Chondrocyte (in vitro differentiated cells): ENCODE data around the gene CBX5. TPM values are rescaled to one million over a fixed set of nuclear protein-coding genes. Genes with fewer than 3 reads are reported as not detected.

Source experiments
- DNase-seq: peaks from one replicate; pipeline ENCODE4 v3.0.0; 2021; ENCODE audit warnings: mixed read lengths, low spot score
- H3K27ac Mint-ChIP-seq: one replicate; pipeline ENCODE4 v1.8.0; 2021; ENCODE audit warnings: mild to moderate bottlenecking, moderate library complexity, mixed read lengths; ENCODE audit not compliant: unreplicated experiment
- H3K27me3 Mint-ChIP-seq: 2 replicates; pipeline ENCODE4 v1.8.0; 2021; ENCODE audit warnings: low read depth, mixed read lengths
- H3K36me3 Mint-ChIP-seq: 2 replicates; pipeline ENCODE4 v1.8.0; 2021; ENCODE audit warnings: low read depth, mixed read lengths
- H3K4me1 Mint-ChIP-seq: 2 replicates; pipeline ENCODE4 v1.8.0; 2021; ENCODE audit warnings: low read depth, mild to moderate bottlenecking, mixed read lengths
- H3K4me3 Mint-ChIP-seq: one replicate; pipeline ENCODE4 v1.8.0; 2021; ENCODE audit warnings: mild to moderate bottlenecking, moderate library complexity, mixed read lengths; ENCODE audit not compliant: unreplicated experiment
- H3K9me3 Mint-ChIP-seq: 2 replicates; pipeline ENCODE4 v1.8.0; 2021; ENCODE audit warnings: low read depth, mixed read lengths
- CTCF ChIP-seq: fragments of 200-600 bp; sonication (generic); IDR thresholded peaks from 2 replicates; pipeline ENCODE4 v1.5.0; 2021; ENCODE audit warnings: antibody characterized with exemption, mild to moderate bottlenecking, moderate library complexity
- total RNA-seq: library from RNA; stranded (reverse); gene quantifications from 3 replicates; pipeline ENCODE4 v1.2.1, GENCODE V29; 2021

The CBX5 gene
- total RNA-seq, 1 donor from 2014 or later = 79.4 TPM

- Mint-ChIP-seq H3K9me3 (no peaks in the 10 kb centered on the region), H3K4me3 (peak overlapping the region; percentile 13), H3K27ac (peak overlapping the region; percentile 95), H3K36me3 (peaks cover 6% of the 10 kb centered on the region), H3K27me3 (no peaks in the 10 kb centered on the region), H3K4me1 (peaks cover 63% of the 10 kb centered on the region)
- no peak for TF ChIP-seq CTCF
- DNase-seq = no peak
Measured at GRCh38 chr12:54258201-54258681, 21.7 kb downstream of the CBX5 start.

- peak overlapping the region; percentile 13 for H3K4me3 Mint-ChIP-seq
- peaks cover 6% of the 10 kb centered on the region for H3K36me3 Mint-ChIP-seq
- H3K4me1 Mint-ChIP-seq = peaks cover 54% of the 10 kb centered on the region
- H3K27ac Mint-ChIP-seq = peak overlapping the region; percentile 95
- no peaks in the 10 kb centered on the region for H3K9me3 Mint-ChIP-seq
- no peak for TF ChIP-seq CTCF
- DNase-seq = no peak
- no peaks in the 10 kb centered on the region for H3K27me3 Mint-ChIP-seq
Measured at GRCh38 chr12:54257332-54257731, 22.6 kb downstream of the CBX5 start.

- Mint-ChIP-seq H3K27me3 (no peaks in the 10 kb centered on the region), H3K9me3 (no peaks in the 10 kb centered on the region), H3K4me3 (no peak overlapping the region), H3K4me1 (peaks cover 19% of the 10 kb centered on the region), H3K27ac (no peak overlapping the region), H3K36me3 (peaks cover 11% of the 10 kb centered on the region)
- DNase-seq = no peak
- no peak for TF ChIP-seq CTCF
Measured at GRCh38 chr12:54253240-54253639, 26.7 kb downstream of the CBX5 start.

- no peaks in the 10 kb centered on the region for H3K9me3 Mint-ChIP-seq
- DNase-seq = no peak
- no peak overlapping the region for H3K4me3 Mint-ChIP-seq
- peaks cover 14% of the 10 kb centered on the region for H3K36me3 Mint-ChIP-seq
- TF ChIP-seq CTCF = peak; percentile 96
- peaks cover 4% of the 10 kb centered on the region for H3K4me1 Mint-ChIP-seq
- H3K27ac Mint-ChIP-seq = no peak overlapping the region
- H3K27me3 Mint-ChIP-seq = no peaks in the 10 kb centered on the region
Measured at GRCh38 chr12:54251667-54252284, 28.1 kb downstream of the CBX5 start.

GRCh38 chr12:54249489-54249888 lies 30.4 kb downstream of the CBX5 start:
- no peak for TF ChIP-seq CTCF
- H3K36me3 Mint-ChIP-seq = peaks cover 14% of the 10 kb centered on the region
- peaks cover 2% of the 10 kb centered on the region for H3K4me1 Mint-ChIP-seq
- H3K27ac Mint-ChIP-seq = no peak overlapping the region
- DNase-seq = no peak
- H3K9me3 Mint-ChIP-seq = no peaks in the 10 kb centered on the region
- H3K4me3 Mint-ChIP-seq = no peak overlapping the region
- no peaks in the 10 kb centered on the region for H3K27me3 Mint-ChIP-seq
